ENCODE results near the gene HS6ST1.

Gene HS6ST1

GRCh38 chr2:128235581-128235980, 83.1 kb downstream of the HS6ST1 start:
- no peak for DNase-seq (ENCODE audit: low spot score)

GRCh38 chr2:128234613-128235012, 84.1 kb downstream of the HS6ST1 start:
- no peak for DNase-seq (ENCODE audit: low spot score)

- no peak for DNase-seq (ENCODE audit: low spot score)
Observed at GRCh38 chr2:128233790-128234395, 84.8 kb downstream of the HS6ST1 start.

- DNase-seq (ENCODE audit: low spot score), result peak; percentile 94
Observed at GRCh38 chr2:128232965-128233789, 85.5 kb downstream of the HS6ST1 start.

DNA sequence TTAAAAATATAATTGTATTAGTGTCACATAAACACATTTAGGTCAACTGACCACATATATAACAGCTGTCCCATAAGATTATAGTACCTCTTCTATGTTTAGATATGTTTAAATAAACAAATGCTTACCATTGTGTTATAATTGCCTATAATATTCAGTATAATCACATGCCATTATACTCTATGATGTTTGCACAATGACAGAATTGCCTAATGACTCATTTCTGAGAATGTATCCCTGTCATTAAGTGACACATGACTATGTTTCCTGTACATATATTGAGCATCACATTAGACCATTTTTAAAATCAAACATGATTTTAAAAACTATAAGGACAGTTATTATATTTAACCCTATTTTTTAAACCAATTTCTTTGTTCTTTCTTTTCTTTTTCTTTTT, 89.8 kb downstream of the HS6ST1 start:
- DNase-seq (ENCODE audit: low spot score), result no peak

DNA sequence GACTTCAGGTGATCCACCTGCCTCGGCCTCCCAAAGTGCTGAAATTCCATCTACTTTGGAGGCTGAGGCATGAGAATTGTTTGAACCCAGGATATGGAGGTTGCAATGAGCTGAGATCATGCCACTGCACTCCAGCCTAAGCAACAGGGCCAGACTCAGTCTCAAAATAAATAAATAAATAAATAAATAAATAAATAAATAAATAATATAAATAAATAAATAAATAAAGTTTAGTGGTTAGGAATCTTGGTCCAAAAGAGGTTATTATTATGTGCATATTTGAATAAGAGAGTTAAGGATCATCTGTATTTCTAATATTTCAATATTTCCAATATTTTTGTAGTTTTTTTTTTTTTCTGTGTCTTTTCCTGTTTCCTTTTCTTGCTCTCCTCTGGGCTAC, 90.8 kb downstream of the HS6ST1 start:
- no peak for DNase-seq (ENCODE audit: low spot score)

- DNase-seq (ENCODE audit: low spot score), result no peak
Observed at GRCh38 chr2:128219891-128220290, 98.8 kb downstream of the HS6ST1 start.

GRCh38 chr2:128217671-128218070, 101.0 kb downstream of the HS6ST1 start:
- no peak for DNase-seq (ENCODE audit: low spot score)

DNA sequence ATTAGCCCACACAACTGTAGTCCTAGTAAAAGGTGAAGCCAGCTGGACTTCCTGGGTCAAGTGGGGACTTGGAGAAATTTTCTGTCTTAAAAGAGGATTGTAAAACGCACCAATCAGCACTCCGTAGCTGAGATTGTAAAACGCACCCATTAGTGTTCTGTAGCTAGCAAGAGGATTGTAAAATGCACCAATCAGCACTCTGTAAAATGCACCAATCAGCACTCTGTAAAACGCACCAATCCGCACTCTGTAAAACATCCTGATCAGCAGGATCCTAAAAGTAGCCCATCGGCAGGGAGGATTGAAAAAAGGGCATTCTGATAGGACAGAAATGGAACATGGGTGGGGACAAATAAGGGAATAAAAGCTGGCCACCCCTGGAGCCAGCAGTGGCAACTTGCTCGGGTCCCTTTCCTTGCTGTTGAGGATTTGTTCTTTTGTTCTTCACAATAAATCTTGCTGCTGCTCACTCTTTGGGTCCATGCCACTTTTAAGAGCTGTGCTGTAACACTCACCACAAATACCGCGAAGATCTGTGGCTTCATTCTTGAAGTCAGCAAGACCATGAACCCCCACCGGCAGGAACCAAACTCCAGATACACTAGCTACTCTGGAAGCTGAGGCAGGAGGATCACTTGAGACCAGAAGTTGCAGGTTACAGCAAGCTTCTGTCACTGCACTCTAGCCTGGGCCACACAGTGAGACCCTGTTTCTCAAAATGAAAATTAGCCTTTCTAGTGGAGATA, 102.6 kb downstream of the HS6ST1 start:
- no peak for DNase-seq (ENCODE audit: low spot score)

Data from HuH-7.5 (cell line).